ENCODE data around the gene ATP2C1.
"Not testable (repeated sequence)": the region's sequence is repeated elsewhere in the genome, so short reads cannot be mapped to it uniquely, and the experiment has no call there.

The ATP2C1 gene

GRCh38 chr3:130893376-130894129 lies at the start of gene ATP2C1:
ATP2C1 (plus strand) TSS chr3:130894084; CDS start chr3:130894770, 686 bp downstream.
- peak; percentile 81 to 89 for DNase-seq

DNA sequence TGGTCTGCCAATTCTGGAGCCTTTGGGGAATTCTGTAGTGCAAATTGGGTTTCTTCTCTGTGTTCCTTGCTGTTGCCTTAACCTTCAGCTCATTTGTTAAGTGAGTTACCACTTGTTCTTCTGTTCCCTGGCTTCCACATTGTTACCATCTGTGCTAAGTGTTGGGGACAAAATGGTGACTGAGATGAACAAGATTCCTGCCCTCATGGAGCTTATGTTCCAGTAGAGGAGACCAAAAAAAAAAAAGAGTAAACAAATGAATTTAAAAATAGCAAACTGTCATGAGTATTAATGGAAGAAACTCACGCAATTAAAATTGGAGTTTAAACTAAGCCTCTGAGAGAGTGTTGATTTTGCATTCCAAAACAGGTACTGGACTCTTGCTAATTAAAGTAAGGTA lies 49.4 kb upstream of the ATP2C1 start:
- no peak for DNase-seq

GRCh38 chr3:130846181-130846580 lies 47.7 kb upstream of the ATP2C1 start:
- DNase-seq = no peak

DNA sequence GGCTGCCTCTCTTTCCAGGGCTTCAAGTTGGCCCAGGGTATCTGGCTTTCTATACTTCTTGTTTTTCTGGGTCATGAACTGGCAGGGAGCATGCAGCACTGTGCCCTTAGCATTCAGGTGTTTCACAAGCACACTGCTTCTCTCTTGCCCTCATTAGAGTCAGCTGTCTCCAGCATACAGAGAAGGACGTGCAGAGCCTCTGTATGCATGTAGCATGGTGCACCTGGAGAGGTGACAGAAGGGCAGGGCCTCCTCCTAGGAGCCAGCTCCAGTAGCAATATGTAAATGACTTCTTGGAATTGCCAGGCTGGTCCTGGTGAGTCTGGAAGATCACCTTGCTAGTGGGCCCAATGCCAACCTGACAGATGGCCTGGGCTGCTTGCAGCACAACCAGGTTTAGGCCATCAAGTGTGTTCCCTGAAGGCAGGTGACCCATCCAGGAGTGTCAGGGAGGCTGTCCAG lies 44.8 kb upstream of the ATP2C1 start:
- no peak for DNase-seq

- no peak for DNase-seq
Observed at GRCh38 chr3:130850044-130850797, 43.7 kb upstream of the ATP2C1 start.

GRCh38 chr3:130850843-130851242 lies 43.0 kb upstream of the ATP2C1 start:
- DNase-seq = no peak

GRCh38 chr3:130851277-130851676 lies 42.6 kb upstream of the ATP2C1 start:
- DNase-seq = no peak

- no peak for DNase-seq
Observed at GRCh38 chr3:130853581-130853980, 40.3 kb upstream of the ATP2C1 start.

DNA sequence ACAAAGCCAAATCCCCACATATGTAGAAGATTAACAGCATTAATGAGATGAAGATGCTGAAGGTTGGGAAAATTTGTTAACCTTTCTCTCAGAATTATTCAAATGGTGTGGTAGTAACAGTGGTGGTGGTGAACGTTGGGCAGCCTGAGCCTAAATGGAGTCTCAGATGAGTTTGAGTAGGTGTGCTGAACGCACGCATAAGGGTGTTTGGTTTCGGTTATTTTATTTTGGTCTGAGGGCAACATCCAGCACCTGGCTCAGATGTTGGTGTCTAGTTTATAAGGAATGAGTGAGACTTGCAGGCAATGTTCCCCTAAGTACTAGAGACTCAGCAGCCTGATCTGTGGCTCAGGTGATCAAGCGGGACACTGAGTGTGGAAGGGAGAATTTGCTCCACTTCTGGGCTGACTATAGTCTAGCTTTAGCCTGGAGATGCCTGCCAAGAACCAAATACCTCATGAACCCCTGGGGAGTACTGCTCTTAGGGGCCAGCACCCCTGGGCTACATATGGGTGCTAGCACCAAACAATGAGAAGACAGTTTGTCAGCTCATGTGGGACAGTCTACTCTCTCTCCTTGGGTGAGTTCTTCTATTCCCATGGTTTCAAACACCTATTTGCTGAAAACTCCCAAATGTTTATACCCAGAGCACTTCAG lies 39.5 kb upstream of the ATP2C1 start:
- DNase-seq = no peak

DNA sequence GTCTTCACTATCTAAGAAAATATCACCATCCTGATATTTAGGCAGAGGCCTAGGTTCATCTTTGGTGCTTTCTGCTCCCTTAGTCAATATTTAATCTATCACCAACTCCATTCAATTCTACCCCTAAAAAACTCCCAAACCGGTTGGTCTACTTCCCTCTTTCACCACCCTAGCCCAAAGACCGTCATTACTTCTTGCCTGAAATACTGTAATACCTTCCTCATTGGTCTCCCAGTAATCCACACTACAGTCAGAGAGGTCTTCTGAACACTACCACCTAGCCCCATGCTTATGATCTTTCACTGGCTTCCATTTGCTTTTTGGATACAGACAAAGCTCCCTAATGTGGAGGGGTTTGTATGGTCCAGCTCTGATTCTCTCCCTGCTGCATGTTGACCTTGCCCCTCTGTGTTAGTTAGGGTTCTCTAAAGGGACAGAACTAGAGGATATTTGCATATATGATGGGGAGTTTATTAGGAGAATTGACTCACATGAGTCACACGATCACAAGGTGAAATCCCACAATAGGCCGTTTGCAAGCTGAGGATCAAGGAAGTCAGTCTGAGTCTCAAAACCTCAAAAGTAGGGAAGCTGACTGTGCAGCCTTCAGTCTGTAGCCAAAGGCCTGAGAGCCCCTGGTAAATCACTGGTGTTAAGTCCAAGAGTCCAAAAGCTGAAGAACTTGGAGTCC lies 36.4 kb upstream of the ATP2C1 start:
- DNase-seq = no peak

DNA sequence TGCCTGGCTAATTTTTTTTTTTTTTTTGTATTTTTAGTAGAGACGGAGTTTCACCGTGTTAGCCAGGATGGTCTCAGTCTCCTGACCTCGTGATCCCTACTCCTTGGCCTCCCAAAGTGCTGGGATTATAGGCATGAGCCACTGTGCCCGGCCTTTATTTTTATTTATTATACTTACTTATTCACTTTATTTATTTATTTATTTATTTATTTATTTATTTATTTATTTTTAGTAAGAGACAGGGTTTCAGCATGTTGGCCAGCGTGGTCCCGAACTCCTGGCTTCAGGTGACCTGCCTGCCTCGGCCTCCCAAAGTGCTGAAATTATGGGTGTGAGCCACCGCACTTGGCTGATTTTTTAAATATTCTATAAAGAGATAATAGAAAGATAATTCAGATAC lies 31.8 kb upstream of the ATP2C1 start:
- not testable (repeated sequence) for DNase-seq

DNA sequence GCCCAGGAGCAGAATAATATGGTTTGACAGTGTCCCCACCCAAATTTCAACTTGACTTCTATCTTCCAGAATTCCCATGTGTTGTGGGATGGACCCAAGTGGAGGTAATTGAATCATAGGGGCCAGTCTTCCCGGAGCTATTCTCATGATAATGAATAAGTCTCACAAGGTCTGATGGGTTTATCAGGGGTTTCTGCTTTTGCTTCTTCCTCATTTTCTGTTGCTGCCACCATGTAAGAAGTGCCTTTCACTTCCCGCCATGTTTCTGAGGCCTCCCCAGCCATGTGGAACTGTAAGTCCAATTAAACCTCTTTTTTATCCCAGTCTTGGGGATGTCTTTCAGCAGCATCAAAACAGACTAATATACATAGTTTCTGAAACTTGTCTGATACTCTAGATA lies 28.4 kb upstream of the ATP2C1 start:
- DNase-seq = no peak

DNA sequence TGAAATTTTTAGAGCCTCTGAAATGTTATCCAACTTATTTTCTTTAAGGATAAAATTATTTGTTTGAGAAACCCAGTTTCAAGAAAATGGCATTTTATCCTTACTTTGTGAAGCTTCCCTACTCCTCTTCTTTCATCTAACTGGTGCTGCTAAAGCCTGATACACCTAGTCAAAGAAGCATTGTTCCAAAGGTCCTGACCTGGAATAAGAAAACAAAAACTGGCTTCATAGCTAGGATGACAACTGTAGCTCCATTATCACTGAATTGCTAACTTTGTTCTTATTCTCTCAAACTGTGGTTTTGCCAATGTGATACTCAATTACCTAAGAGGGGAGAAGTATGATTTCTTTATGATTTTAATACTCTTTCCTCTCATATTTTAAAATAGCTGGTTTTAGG lies 27.6 kb upstream of the ATP2C1 start:
- DNase-seq = no peak

DNA sequence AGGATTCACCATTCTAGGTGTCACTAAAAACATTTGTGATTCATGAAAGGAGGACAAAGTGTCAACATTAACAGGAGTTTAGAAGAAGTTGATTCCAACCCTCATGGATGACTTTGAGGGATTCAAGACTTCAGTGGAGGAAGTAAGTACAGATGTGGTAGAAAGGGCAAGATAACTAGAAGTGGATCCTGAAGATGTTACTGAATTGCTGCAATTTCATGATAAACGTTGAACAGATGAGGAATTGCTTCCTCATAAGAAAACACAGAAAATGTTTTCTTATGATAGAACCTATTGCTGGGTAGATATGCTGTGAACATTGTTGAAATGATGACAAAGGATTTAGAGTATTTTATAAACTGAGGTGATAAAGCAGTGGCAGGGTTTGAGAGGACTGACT lies 23.5 kb upstream of the ATP2C1 start:
- no peak for DNase-seq

- DNase-seq = no peak
Observed at GRCh38 chr3:130876594-130876993, 17.3 kb upstream of the ATP2C1 start.

DNA sequence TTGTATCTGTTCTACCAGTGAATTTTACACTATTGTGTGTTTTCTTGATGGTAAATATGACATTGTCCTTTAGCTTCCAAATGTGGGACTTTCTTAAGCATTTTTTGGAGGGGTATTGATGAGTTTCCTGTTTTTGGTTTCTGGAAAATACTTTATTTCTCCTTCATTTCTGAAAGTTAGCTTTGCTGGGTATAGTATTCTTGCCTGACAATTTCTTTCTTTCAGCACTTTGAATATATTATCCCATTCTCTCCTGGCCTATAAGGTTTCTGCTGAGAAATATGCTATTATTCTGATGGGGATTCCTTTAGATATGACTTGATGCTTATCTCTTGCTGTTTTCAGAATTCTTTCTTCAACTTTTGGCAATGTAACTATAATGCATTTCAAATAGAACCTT lies 15.4 kb upstream of the ATP2C1 start:
- DNase-seq = no peak

DNA sequence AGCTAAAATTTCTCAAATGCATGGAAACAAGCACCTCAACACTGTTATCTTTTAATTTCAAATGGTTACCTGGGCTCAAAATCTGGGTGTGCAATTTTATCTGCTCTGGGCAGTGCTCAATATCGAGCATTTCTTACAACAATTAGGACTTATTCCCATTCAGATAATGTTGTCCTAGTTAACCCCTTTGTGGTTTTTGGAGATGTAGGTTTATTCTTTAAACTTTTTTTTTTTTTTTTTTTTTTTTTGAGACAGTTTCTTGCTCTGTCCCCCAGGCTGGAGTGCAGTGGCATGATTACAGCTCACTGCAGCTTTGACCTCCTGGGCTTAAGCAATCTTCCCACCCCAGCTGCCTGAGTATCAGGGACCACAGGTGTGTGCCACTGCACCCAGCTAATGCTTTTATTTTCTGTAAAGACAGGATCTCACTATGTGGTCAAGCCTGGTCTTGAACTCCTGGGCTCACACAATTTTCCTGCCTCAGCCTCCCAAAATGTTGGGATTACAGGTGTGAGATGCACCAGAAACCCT lies 4.4 kb upstream of the ATP2C1 start:
- no peak for DNase-seq

DNA sequence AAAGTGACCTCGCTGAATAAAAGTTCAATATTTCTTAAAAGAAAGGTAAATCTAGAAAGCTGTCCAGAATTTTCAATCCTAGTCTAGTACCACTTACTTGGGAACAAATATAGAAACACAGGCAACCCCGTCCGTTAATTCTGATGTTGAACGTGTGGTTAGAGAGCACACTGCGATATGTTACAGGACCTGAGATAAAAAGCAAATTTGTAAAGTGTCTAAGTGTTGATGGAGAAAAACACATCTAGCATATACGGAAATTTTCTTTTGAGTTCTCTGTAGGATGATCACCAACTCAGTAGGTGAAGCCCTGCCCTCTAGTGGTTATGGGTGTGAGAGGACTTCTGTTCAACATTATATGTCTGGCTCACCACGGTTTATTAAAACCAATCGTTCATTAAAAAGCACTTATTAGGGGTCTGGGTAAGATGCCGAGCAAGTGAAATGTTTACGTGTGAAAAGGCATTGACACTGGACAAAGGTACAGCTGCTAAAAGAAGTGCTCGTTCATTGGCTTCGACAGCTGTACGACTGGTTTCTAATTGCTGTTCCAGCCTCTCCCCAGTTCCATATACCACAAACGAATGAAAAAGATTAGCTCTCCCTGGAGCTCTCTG lies 1.0 kb upstream of the ATP2C1 start:
- peak; percentile 44 to 71 for DNase-seq

DNA sequence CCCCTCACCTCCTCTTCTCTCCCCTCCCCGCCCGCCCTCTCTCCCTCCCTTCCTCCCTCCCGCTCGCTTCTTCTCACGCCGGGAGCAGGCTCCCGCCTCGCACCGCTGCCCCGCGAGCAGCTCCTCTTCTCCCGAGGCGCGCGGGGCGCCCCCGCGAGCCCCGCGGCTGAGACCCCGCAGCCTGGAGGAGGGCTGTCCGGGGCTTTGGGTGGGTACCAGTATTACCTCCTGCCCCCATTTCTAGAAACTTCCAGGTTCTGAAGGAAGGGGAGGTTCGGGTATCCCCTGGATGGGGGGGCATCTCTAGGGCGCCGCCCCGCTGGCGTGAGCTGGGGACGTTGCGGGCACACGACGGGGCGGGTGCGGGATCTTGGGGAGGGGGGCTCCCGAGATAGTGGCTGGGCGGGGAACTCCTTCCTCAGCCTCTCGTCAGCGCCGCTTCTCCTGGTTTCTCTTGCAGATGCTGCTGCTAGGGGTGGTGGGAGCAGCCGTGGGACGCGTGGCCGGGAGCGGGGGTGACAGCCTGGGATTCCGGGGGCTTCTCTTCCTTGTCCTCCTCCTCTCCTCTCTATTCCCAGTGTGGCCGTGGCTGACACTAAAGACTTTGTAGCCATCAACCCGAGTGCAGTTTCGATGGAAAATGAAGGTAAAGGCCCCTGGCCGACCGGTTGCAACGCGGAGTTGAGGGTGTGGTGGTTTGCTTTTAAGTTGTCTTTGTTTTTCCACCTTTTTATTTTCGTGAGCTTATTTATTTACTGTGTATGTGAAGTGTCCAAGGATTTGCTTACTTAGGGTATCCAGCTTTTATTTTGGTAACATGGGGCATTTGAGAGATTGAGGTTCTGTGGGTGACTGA lies 474 bp downstream of the ATP2C1 start:
- DNase-seq = no peak

DNA sequence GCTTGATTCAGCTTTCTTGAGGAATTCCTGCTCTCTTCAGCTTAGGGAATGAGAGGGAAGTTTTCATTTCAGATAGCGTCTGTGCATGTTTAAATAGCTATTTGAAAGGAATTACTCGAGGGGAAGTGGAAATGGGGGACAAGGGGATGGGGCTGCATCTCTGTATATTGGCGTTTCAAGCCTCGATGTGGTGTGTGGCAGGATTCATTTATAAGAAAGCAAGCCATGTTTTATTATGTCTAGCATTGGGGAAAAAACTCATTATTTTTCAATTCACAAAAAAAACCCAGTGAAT lies 1.0 kb downstream of the ATP2C1 start:
- no peak for DNase-seq

- DNase-seq = no peak
Observed at GRCh38 chr3:130895690-130896488, 2.0 kb downstream of the ATP2C1 start.

Data from NCI-H1930 (cell line).